ENCODE results near the gene MFSD1.

GRCh38 chr3:158771982-158772381 lies 29.9 kb upstream of the MFSD1 start:
- TF ChIP-seq POLR2A (IDR thresholded peaks at IDR 0.05): no peak
- TF ChIP-seq, protein P1, sequence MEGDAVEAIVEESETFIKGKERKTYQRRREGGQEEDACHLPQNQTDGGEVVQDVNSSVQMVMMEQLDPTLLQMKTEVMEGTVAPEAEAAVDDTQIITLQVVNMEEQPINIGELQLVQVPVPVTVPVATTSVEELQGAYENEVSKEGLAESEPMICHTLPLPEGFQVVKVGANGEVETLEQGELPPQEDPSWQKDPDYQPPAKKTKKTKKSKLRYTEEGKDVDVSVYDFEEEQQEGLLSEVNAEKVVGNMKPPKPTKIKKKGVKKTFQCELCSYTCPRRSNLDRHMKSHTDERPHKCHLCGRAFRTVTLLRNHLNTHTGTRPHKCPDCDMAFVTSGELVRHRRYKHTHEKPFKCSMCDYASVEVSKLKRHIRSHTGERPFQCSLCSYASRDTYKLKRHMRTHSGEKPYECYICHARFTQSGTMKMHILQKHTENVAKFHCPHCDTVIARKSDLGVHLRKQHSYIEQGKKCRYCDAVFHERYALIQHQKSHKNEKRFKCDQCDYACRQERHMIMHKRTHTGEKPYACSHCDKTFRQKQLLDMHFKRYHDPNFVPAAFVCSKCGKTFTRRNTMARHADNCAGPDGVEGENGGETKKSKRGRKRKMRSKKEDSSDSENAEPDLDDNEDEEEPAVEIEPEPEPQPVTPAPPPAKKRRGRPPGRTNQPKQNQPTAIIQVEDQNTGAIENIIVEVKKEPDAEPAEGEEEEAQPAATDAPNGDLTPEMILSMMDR (IDR thresholded peaks at IDR 0.05): no peak

Measured in adrenal gland (tissue), 5 donors.